GM19099 (cell line): ENCODE data around the gene PARVB.

Experiments
- POLR2A ChIP-seq: IDR thresholded peaks from 3 replicates; pipeline ENCODE4 v1.6.1; 2011; ENCODE audit warnings: low read depth; ENCODE audit not compliant: insufficient read length; ENCODE audit errors: extremely low read depth

The PARVB gene

DNA sequence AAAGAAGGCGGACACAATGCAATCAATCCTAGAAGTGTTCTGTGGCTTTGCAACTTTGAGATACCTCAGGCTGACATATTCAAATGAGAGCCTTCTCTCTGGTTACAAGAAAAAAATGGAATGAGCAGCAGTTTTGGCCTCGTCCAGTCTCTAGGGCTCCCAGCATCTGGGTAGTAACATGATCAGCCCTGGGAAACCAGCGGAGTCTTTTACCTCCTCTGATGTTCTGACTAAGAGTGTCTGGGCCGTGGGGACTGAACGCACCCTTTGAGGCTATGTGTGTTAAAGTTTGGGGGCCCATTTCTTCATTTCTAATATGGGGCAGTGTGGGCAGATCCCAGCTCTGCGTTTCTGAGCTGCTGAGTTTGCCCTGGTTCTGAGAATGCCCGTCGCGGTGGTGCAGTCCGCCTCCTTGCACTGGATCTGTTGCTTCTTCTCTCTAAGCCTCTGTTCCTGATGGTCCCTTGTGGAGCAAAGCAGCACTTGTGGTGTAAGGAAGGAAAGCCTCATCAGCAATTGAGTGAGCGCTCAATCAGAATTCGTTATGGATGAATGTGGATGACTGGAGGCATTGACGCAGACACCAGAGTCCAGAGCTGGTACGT is 8.1 kb downstream of the PARVB start:
- no peak for TF ChIP-seq POLR2A

DNA sequence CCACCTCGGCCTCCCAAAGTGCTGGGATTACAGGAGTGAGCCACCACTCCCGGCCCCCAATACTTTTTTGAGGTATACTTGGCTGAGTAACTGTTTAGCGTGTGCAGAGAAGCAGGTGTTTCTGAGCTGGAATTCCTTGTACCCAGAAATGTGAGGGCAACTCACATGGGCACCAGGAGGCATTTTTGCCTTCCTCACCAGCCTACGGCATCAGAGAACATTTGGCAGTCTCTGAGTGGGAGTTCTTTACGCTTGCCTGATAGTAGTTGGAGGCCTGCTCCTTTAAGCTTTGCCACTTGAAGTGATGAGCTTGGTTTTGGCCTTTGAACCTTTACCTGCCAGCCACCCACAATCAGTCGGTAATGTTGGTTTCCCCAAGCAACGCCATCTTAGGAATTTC is 9.2 kb downstream of the PARVB start:
- no peak for TF ChIP-seq POLR2A

DNA sequence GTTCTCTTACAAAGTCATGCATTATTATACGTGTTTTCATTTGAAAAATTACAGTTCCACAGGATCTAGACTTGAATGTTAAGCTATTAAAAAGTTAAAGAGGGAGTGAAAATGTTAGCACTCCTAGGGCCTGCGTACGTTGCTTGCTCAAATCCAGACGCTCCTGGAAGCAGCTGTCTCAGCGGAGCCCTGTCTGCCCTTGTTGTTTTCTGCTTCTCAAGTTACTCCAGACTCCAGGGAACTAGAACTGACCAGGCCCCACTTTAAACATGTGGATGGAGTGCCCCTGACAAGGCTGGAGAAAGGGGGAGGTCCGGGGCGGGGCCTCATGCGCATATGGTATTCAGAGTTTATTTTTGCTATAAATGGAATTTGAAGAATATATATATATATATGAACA is 9.6 kb downstream of the PARVB start:
- TF ChIP-seq POLR2A: no peak

DNA sequence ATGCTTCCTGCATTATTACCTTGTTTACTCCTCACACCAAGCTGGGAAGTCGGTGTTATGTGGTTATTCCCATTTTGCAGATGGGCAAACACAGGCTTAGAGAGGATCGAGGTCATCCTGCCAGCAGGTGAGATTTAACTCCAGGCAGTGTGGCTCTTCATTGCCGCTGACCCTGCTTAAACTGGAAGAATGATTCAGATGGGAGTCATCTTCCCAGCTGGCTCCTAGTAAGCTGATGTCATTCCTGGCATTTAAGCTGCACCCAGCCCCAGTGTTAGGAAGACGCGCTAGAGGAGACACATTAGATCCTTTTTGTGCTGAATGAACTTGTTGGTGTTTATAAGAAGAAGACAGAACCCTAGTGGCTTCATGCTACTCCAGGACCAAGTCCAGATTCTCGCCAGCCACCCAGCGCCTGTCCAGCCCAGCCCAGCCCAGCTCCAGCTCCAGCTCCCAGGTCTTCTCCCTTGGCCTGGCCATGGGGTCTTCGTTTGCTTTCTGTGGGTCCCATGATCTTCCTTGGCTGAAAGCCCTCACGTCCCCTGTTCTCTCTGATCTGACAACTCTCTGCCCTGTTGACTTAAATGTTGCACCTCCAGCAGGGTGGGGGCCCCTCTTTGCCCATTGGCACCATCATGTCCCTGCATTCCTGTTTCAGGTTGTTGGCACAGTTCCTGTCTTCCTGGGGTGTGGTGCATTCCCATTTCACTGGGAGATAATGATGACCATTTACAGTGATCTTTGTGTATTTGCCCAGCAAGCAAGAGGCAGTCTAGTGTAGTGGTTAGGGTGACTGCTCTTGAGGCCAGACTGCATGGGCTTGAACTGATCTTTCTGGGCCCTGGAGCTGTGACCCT is 13.6 kb downstream of the PARVB start:
- TF ChIP-seq POLR2A: no peak

DNA sequence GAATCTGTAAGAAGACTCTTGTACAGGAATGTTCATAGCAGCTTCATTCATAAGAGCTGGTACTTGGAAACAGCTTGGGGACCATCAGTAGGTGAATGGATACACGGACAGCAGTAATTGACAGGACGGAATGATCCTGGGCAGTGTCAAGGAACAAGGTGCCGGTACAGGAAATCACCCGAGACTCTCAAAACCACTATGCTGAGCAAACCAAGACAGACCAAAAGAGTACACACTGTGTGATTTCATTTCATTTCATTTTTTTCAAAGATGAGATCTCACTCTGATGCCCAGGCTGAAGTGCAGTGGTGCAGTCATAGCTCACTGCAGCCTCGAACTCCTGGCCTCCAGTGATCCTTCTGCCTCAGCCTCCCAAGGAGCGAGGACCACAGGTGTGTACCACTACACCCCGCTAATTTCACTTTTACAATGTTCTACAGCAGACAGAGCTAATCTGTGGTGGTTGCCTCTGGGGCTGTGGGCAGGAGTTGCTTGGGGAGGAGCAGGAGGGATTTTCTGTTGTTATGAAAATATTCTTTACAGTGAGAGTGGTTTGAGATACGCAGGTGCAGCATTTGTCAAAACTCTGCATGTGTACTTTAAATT is 15.6 kb downstream of the PARVB start:
- TF ChIP-seq POLR2A: no peak

DNA sequence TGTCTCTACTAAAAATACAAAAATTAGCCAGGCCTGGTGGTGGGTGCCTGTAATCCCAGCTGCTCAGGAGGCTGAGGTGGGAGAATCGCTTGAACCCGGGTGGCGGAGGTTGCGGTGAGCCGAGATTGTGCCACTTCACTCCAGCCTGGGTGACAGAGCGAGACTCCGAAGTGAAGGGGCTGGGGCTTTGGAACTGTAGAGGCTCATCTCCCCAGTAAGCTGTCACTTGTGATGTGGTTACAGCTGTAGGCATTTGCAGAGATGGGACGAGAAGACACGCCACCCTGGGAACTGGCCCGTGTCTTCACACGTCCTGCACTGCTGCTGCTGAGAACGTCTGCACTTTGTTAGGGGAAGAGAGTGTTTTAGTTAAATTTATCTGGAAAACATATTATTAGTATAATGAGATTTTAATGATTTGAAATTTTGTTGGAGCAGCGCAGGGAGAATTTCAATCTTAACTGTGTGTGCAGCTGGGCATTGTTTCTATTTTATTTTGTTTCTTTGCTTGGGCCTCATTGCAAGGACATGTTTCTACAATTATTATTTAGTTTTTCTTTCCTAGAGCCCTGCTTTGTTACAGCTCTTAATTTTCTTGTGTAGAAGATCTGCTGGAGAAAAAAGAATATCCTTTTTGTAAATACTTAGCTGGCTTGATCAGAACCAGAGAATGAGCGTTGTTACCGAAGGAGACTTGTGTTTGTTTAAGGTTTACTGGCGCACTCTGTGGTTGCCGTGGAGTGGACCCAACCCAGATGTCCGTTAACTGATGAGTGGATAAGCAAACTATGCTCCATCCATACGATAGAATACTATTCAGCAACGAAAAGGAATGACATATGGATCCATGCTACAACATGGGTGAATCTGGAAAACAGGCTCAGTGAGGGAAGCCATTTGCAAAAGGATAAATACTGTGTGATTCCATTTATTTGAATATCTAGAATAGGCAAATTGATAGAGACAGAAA is 18.4 kb downstream of the PARVB start:
- no peak for TF ChIP-seq POLR2A

DNA sequence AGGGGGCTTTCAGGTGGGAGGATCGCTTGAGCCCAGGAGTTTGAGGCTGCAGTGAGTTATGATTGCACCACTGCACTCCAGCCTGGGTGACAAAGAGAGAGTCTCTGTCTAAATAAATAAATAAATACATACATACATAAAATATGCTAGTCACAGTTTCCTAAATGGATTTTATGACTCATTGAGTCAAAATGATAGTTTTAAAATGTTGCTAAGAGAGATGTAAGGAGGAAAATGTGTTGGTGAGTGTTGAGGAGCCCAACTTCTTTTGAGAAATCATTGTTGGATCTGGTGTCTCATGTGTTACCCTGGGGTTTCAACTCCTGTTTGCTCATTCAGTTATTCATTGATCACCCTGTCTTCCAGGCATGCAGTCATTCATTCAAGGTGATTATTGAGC is 21.0 kb downstream of the PARVB start:
- no peak for TF ChIP-seq POLR2A

DNA sequence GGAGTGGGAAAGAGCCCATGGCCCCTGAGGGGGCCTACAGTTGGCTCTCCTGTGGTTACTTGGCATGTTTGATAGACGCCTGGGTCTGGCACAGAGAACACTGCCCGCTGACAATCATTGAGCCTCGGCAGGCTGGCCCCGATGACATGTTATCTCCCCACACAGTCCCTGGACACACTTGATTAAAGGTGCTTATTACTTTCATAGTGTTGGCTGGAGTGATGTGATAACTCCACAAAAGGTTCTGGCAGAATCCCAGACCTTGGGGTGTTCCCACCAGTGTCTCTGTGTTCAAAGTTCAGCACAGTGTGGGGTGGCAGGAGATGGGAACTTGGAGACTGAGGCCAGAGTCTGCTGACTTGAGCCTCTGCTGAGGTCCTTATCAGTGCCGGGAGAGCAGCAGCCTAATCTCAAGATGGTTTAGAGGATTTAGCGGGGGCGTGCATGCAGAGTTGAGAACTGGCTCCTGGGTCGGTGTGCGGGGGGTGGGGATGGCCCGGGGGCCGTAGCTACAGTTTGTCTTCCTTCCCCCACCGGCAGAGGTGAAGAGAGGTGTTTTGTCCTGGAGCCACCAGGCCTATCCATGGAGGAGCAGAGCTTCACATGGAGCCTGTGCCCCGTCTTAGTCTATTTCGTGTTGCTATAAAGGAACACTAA is 22.5 kb downstream of the PARVB start:
- TF ChIP-seq POLR2A: no peak

DNA sequence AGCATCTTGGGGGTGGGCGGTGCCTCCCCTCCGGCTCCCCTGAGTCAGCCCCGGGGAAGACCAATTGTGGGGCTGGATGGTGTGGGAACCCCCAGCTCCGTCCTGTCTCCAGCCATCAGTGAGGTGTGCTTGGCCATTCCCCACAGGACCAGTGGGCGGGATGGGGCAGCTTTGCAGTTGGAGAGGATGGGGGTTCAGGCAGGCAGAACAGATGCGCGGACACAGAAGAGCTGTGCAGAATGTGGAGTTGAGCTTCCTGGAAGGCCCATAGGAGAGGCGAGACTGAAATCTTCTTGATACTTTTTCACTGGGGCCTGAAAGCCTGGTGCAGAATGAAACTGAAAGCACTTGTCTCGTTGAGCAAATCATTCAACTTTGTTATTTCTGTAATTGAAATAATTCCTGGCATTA is 23.8 kb downstream of the PARVB start:
- peak; percentile 23 for TF ChIP-seq POLR2A

DNA sequence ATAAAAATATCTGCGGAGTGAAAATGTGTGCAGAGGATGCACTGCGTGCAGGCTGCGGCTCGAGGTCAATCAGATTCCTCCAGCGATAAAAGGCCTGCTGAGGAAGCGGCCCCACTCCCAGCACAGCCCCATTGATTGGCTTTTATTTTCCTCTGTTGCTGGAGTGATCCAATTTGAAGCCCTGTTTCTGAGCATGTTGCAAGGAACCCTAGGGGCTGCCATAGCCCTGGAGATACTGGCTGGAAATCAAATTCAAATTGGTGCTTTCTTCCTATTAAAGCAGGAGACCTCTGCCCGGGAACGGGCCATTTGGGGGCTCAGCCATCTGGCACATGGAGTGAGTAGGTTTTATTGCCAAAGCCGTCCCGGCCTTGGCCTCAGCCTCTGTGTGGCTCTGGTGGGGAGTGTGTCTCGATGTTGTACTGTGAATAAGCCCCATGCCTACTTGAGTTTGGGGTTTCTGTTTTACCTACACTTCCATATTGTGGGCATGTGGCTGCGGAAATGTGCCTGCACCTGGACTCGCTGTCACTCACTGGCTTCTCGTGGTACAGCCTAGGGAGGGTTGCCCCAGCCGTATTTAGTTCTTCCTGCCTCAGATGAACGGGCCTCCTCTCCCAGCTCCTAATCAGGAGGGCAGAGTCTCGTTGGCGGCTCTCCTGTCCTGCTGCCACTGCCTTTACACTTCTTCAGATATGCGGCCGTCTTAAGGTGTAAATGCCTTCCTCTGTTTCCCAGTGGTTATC is 25.6 kb downstream of the PARVB start:
- TF ChIP-seq POLR2A: no peak

DNA sequence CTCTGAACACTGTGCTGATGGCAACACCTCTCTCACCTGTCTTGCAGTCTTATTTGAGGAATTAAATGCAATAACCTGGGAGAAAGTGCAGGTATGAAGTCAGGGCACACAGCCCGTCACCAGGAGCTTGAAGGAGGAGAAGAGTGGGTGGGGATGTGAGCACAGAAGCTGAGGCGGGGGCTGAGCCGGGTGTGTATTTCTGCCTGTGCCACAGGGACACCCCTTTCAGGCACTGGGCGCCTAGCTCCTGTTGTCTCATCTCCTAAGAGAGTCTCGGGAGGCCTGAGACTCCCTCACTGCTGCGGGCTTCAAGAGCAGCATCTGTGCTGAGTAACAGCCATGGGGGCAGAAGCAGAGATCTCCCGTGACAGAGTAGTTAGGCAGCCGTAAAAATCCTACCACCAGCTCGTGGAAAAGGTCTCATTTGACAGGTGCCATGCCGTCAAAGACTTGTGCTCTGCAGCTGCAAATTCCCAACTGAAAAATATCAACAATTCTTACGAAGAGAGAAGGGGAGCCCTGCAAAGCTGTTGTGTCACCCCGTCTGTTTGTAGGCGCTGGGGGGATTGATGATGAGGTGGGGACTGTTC is 26.8 kb downstream of the PARVB start:
- no peak for TF ChIP-seq POLR2A

DNA sequence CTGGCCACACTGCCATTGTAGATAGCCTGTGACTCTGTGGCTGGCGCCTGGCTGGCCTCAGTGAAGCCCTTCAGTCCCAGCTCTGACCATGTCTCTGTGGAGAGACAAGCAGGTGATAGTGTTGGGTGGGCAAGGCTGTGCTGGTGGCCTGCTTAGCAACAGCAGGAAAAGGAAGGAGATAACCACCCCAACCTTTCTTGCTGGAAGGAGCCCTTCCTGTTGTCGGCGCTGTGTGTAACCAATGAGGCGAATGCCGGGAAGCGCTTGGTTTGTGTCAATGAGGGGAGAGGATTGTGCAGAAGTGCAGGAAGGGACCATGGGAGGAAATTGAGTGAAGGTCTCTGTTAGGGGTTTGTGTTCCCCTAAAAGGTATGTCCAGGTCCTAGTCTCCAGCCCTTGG is 27.3 kb downstream of the PARVB start:
- no peak for TF ChIP-seq POLR2A

DNA sequence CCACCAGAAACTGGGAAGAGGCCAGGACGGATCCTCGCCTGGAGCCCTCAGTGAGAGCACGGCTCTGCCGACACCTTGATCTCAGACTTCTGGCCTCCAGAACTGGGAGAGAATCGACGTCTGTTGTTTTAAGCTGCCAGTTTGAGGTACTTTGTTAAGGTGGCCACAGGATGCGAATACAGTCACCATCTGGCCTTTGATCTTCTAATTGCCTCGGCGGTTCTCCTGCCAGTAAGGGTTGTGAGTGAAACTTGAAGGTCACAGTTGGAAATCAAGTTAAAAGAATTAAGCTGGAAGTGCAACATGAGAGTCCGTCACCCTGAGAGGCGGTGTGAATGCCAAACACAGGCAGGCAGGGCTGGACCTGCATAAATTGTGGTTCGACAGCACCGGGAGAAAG is 27.9 kb downstream of the PARVB start:
- no peak for TF ChIP-seq POLR2A
